A673 (cell line): ENCODE results near the gene IDUA. TPM values are rescaled to one million over a fixed set of nuclear protein-coding genes. Genes with fewer than 3 reads are reported as not detected.

Experiments used
- BruUV-seq: library from RNA; stranded (reverse); fragments of 400-500 nt; replicated peaks from 2 replicates; lab custom pipeline; 2021; lab: Mats Ljungman, UMichigan
- CTCF ChIA-PET: fragments of 300-600 bp; sonication (Branson Sonifier 250); formaldehyde crosslinking; loops from one replicate; lab custom pipeline; 2022; ENCODE audit warnings: antibody characterized with exemption; lab: Charles Lee
- POLR2A ChIA-PET: fragments of 300-600 bp; sonication (Branson Sonifier 250); formaldehyde crosslinking; loops from one replicate; lab custom pipeline; 2022; ENCODE audit warnings: antibody characterized with exemption; ENCODE audit not compliant: low non-redundant PET; lab: Charles Lee
- DNase-seq: peaks from one replicate; pipeline ENCODE4 v3.0.0-alpha.2; 2015; ENCODE audit warnings: low spot score
- H3K27ac ChIP-seq: fragments of 200-600 bp; sonication (generic); 2 replicates; pipeline ENCODE4 v1.5.1; 2016; ENCODE audit warnings: mixed run types, low read depth, mild to moderate bottlenecking, mixed read lengths, antibody characterized with exemption, low read length; ENCODE audit not compliant: poor library complexity, severe bottlenecking
- H3K27me3 ChIP-seq: fragments of 200-600 bp; sonication (generic); replicated peaks from 2 replicates; pipeline ENCODE4 v1.6.1; 2017; ENCODE audit warnings: mixed run types, low read depth, mild to moderate bottlenecking, mixed read lengths, antibody characterized with exemption, low read length; ENCODE audit not compliant: insufficient read depth, poor library complexity
- H3K36me3 ChIP-seq: fragments of 200-600 bp; sonication (generic); 2 replicates; pipeline ENCODE4 v1.6.1; 2016; ENCODE audit warnings: mixed run types, mild to moderate bottlenecking, mixed read lengths, antibody characterized with exemption, low read length; ENCODE audit not compliant: insufficient read depth, poor library complexity, severe bottlenecking
- H3K4me1 ChIP-seq: fragments of 200-600 bp; sonication (generic); 2 replicates; pipeline ENCODE4 v1.6.1; 2017; ENCODE audit warnings: mixed run types, mild to moderate bottlenecking, mixed read lengths, antibody characterized with exemption, low read length; ENCODE audit not compliant: insufficient read depth, poor library complexity, severe bottlenecking
- H3K4me3 ChIP-seq: fragments of 200-600 bp; sonication (generic); 2 replicates; pipeline ENCODE4 v1.5.1; 2016; ENCODE audit warnings: low read depth, mixed run types, mild to moderate bottlenecking, mixed read lengths, low read length; ENCODE audit not compliant: poor library complexity, severe bottlenecking
- H3K9me3 ChIP-seq: fragments of 200-600 bp; sonication (generic); 2 replicates; pipeline ENCODE4 v1.6.1; 2016; ENCODE audit warnings: mixed run types, low read depth, mild to moderate bottlenecking, mixed read lengths, antibody characterized with exemption, low read length; ENCODE audit not compliant: poor library complexity, severe bottlenecking
- CTCF ChIP-seq: fragments of 300-800, 200-600 bp; sonication (generic); conservative IDR thresholded peaks from 2 replicates; pipeline ENCODE4 v1.5.1; 2017; ENCODE audit warnings: low read depth, mild to moderate bottlenecking, antibody characterized with exemption, low read length, moderate library complexity, mixed read lengths
- EZH2 ChIP-seq: fragments of 200-600 bp; sonication (generic); IDR thresholded peaks from 2 replicates; pipeline ENCODE4 v1.6.1; 2017; ENCODE audit warnings: borderline replicate concordance, low read depth, mild to moderate bottlenecking, mixed read lengths, antibody characterized with exemption, low read length; ENCODE audit not compliant: poor library complexity, severe bottlenecking
- intact Hi-C: fragments of 100-400 bp; cut with micrococcal nuclease; formaldehyde crosslinking; loops from one replicate; pipeline ENCODE4 v1.10.0; 2022; ENCODE audit not compliant: unreplicated experiment
- total RNA-seq: library from RNA; stranded (reverse); gene quantifications from 2 replicates; pipeline ENCODE4 v1.2.3, GENCODE V29; 2021

IDUA gene
- total RNA-seq, 1 experiment from 2014 or later: 12.3 TPM

DNA sequence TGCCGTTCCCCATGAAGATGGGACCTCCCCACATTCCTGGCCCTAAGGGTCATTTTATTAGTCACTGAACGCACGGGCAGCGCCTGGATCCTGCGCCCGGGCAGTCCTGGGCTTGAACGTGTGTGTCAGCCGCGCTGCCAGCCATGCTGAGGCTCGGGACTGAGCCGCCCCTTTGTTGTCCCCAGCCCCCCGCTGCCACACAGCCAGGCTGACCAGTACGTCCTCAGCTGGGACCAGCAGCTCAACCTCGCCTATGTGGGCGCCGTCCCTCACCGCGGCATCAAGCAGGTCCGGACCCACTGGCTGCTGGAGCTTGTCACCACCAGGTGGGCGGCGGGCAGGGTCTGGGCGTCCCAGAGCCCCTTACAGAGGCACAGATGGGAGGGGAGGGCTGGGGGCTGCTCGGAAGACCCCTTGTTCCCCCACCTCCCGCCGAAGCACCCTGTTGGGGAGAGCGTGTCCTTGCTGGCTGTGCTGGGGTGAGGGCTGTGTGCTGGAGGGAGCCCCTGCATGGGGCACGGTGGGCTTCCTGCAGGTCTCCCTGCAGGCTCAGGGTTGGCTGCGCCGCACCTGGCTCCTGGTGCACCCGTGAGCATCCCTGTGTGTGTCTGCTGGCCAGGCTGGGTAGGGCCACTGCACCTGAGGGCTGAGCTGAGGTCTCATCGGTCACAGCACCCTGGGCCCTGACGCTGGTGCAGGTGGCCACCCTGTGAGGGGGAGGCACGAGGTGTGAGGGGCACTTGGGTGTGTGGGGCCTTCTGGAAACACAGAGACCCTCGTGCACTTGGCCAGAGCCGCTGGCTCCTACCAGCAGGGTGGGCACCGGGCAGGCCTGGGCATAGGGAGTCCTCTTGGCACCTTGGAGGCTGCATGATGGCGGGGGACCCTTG is 1.0 kb downstream of the IDUA start:
- Histone ChIP-seq H3K4me1 (peaks cover 8% of the 10 kb centered on the region), H3K27ac (no peak overlapping the region), H3K4me3 (peak overlapping the region; percentile 60), H3K9me3 (no peaks in the 10 kb centered on the region), H3K27me3 (no peaks in the 10 kb centered on the region), H3K36me3 (no peaks in the 10 kb centered on the region)
- intact Hi-C loops: loop anchor here (10.0 kb wide), 1 partner anchor 243 kb away; no protein-coding TSS in a partner anchor
- POLR2A ChIA-PET: no interaction called here
- CTCF ChIA-PET: interaction anchor here (0.7 kb wide), 1 partner anchor 385 kb away, joined by 3 read pairs; no protein-coding TSS in a partner anchor
- TF ChIP-seq EZH2: no peak
- TF ChIP-seq CTCF: no peak
- DNase-seq: no peak
- no TSS peak for BruUV-seq

- Histone ChIP-seq H3K4me1 (peaks cover 8% of the 10 kb centered on the region), H3K27ac (no peak overlapping the region), H3K9me3 (no peaks in the 10 kb centered on the region), H3K27me3 (no peaks in the 10 kb centered on the region), H3K36me3 (no peaks in the 10 kb centered on the region), H3K4me3 (no peak overlapping the region)
- TF ChIP-seq CTCF: no peak
- TF ChIP-seq EZH2: no peak
- ChIA-PET POLR2A (no interaction called here), CTCF (no interaction called here)
- no TSS peak for BruUV-seq
- no peak for DNase-seq
- intact Hi-C loops: loop anchor here (10.0 kb wide), 1 partner anchor 244 kb away; no protein-coding TSS in a partner anchor
Observed at GRCh38 chr4:988726-989721, 2.2 kb downstream of the IDUA start.
